Anterior cingulate cortex (tissue), 58 donors: ENCODE data around the gene GCM1.

Experiments
- DNase-seq, 58 donors: peaks; one replicate each; lab custom pipeline; 2025; lab: John Stamatoyannopoulos, UW

The GCM1 gene

GRCh38 chr6:53154071-53154470 lies 5.4 kb upstream of the GCM1 start:
- no peak for DNase-seq

GRCh38 chr6:53152576-53152975 lies 3.9 kb upstream of the GCM1 start:
- no peak for DNase-seq

- no peak for DNase-seq
Observed at GRCh38 chr6:53151676-53152075, 3.0 kb upstream of the GCM1 start.

- DNase-seq = no peak
Observed at GRCh38 chr6:53144802-53145201, 3.8 kb downstream of the GCM1 start.

- no peak for DNase-seq
Observed at GRCh38 chr6:53143710-53144109, 4.9 kb downstream of the GCM1 start.

GRCh38 chr6:53142810-53143209 lies 5.8 kb downstream of the GCM1 start:
- no peak for DNase-seq

- DNase-seq = no peak
Observed at GRCh38 chr6:53139841-53140413, 8.7 kb downstream of the GCM1 start.

- no peak for DNase-seq
Observed at GRCh38 chr6:53136000-53136609, 12.5 kb downstream of the GCM1 start.

- no peak for DNase-seq
Observed at GRCh38 chr6:53134601-53135235, 13.9 kb downstream of the GCM1 start.

GRCh38 chr6:53133961-53134360 lies 14.7 kb downstream of the GCM1 start:
- DNase-seq = no peak

- DNase-seq = no peak
Observed at GRCh38 chr6:53130569-53131290, 17.9 kb downstream of the GCM1 start.

- no peak for DNase-seq
Observed at GRCh38 chr6:53128842-53129241, 19.8 kb downstream of the GCM1 start.

- no peak for DNase-seq
Observed at GRCh38 chr6:53125276-53125675, 23.4 kb downstream of the GCM1 start.

- DNase-seq = no peak
Observed at GRCh38 chr6:53124131-53124800, 24.4 kb downstream of the GCM1 start.

GRCh38 chr6:53119772-53120409 lies 28.8 kb downstream of the GCM1 start:
- DNase-seq = no peak

- DNase-seq = no peak
Observed at GRCh38 chr6:53119349-53119748, 29.3 kb downstream of the GCM1 start.

- no peak for DNase-seq
Observed at GRCh38 chr6:53115741-53116140, 32.9 kb downstream of the GCM1 start.

GRCh38 chr6:53115113-53115512 lies 33.5 kb downstream of the GCM1 start:
- no peak for DNase-seq

GRCh38 chr6:53113742-53114141 lies 34.9 kb downstream of the GCM1 start:
- DNase-seq = no peak

GRCh38 chr6:53112871-53113270 lies 35.8 kb downstream of the GCM1 start:
- DNase-seq = no peak

GRCh38 chr6:53112404-53112803 lies 36.2 kb downstream of the GCM1 start:
- no peak for DNase-seq
